ENCODE results near the gene RPS6KA2.

Gene RPS6KA2

GRCh38 chr6:166460473-166461437 is 166.3 kb downstream of the RPS6KA2 start:
- H3K27ac ChIP-seq = peak overlapping the region; percentile 85
- TF ChIP-seq CTCF (conservative IDR thresholded peaks at IDR 0.05; ENCODE audit: low read depth) = no peak
- ChIA-PET CTCF (interaction anchor here (0.7 kb wide), 1 partner anchor 96 kb away, joined by 3 read pairs; no protein-coding TSS in a partner anchor), POLR2A (ENCODE audit: low non-redundant PET) (no interaction called here)
- DNase-seq (ENCODE audit: low spot score) = peak; percentile 44

GRCh38 chr6:166459906-166460305 is 167.1 kb downstream of the RPS6KA2 start:
- CTCF ChIA-PET = no interaction called here
- no peak for TF ChIP-seq CTCF (conservative IDR thresholded peaks at IDR 0.05; ENCODE audit: low read depth)
- H3K27ac ChIP-seq = peak overlapping the region; percentile 85
- POLR2A ChIA-PET (ENCODE audit: low non-redundant PET) = no interaction called here
- DNase-seq (ENCODE audit: low spot score) = no peak

GRCh38 chr6:166459272-166459671 is 167.8 kb downstream of the RPS6KA2 start:
- CTCF ChIA-PET = no interaction called here
- no peak overlapping the region for H3K27ac ChIP-seq
- TF ChIP-seq CTCF (conservative IDR thresholded peaks at IDR 0.05; ENCODE audit: low read depth) = no peak
- POLR2A ChIA-PET (ENCODE audit: low non-redundant PET) = no interaction called here
- DNase-seq (ENCODE audit: low spot score) = no peak

GRCh38 chr6:166456395-166457156 is 170.5 kb downstream of the RPS6KA2 start:
- no peak overlapping the region for H3K27ac ChIP-seq
- CTCF ChIA-PET = no interaction called here
- POLR2A ChIA-PET (ENCODE audit: low non-redundant PET) = no interaction called here

GRCh38 chr6:166454692-166455515 is 172.1 kb downstream of the RPS6KA2 start:
- no peak overlapping the region for H3K27ac ChIP-seq
- no peak for TF ChIP-seq CTCF (conservative IDR thresholded peaks at IDR 0.05; ENCODE audit: low read depth)
- CTCF ChIA-PET = no interaction called here
- DNase-seq (ENCODE audit: low spot score) = no peak
- POLR2A ChIA-PET (ENCODE audit: low non-redundant PET) = no interaction called here

More at GRCh38 chr6:166456395-166457156, 170.5 kb downstream of the RPS6KA2 start:
- no peak for DNase-seq (ENCODE audit: low spot score)
- TF ChIP-seq CTCF (conservative IDR thresholded peaks at IDR 0.05; ENCODE audit: low read depth) = no peak

- CTCF ChIA-PET = no interaction called here
- POLR2A ChIA-PET (ENCODE audit: low non-redundant PET) = no interaction called here
- no peak overlapping the region for H3K27ac ChIP-seq
- DNase-seq (ENCODE audit: low spot score) = no peak
- no peak for TF ChIP-seq CTCF (conservative IDR thresholded peaks at IDR 0.05; ENCODE audit: low read depth)
These were observed 173.4 kb downstream of the RPS6KA2 start for GRCh38 chr6:166453651-166454050.

All from RWPE1 (cell line).